ENCODE measurements around the gene STK31.
"Not testable (repeated sequence)": the region's sequence is repeated elsewhere in the genome, so short reads cannot be mapped to it uniquely, and the experiment has no call there.

Gene STK31

DNA sequence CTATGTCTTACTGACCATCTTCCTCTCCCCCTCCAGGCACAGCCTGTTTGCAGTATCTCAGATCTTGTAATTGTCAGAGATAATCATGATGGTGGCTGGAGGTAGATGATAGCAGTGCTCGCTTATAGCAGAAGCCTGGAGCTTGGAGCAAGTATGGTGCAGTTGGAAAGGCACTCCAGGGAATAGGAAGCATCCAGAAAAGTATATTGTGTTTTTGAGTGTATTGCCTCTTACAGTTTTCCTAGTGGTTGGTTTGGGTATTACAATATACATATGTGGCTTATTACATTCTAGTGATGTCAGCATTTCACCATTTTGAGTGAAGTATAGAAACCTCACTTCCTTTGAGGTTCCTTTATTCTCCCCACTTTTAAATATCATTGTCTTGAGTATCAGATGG lies 101.5 kb downstream of the STK31 start:
- no peak for DNase-seq

- not testable (repeated sequence) for DNase-seq
These were observed 118.1 kb downstream of the STK31 start for GRCh38 chr7:23828125-23828524.

DNA sequence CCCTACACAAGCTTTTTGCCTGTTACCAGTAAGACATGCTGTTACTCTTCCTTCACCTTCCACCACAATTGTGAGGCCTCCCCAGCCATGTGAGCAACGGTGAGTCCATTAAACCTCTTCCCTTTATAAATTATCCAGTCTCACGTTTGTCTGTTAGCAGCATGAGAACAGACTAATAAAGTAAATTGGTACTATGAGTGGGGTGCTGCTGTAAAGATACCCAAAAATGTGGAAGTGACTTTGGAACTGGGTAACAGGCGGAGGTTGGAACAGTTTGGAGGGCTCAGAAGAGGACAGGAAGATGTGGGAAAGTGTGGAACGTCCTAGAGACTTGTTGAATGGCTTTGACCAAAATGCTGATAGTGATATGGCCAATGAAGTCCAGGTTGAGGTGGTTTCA lies 122.7 kb downstream of the STK31 start:
- not testable (repeated sequence) for DNase-seq

DNA sequence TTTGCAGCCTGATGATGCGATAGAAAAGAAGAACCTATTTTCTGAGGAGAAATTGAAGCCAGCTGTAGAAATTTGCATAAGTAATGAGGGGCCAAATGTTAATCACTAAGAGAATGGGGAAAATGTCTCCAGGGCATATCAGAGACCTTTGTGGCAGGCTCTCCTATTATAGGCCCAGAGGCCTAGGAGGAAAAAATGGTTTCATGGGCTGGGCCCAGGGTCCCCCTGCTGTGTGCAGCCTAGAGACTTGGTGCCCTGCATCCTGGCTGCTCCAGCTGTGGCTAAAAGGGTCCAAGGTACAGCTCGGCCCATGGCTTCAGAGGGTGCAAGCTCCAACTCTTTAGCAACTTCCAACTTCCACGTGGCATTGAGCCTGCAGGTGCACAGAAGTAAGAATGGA lies 123.4 kb downstream of the STK31 start:
- DNase-seq, result no peak

DNA sequence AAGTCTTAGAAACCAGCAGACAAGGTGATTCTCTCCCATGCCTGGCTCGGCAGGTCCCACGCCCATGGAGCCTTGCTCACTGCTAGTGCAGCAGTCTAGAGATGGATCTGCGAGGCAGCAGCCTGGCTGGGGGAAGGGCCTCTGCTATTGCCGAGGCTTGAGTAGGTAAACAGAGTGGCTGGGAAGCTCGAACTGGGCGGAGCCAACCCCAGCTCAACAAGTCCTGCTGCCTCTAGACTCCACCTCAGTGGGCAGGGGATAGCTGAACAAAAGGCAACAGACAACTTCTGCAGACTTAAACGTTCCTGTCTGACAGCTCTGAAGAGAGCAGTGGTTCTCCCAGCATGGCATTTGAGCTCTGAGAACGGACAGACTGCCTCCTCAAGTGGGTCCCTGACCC lies 134.8 kb downstream of the STK31 start:
- not testable (repeated sequence) for DNase-seq

DNA sequence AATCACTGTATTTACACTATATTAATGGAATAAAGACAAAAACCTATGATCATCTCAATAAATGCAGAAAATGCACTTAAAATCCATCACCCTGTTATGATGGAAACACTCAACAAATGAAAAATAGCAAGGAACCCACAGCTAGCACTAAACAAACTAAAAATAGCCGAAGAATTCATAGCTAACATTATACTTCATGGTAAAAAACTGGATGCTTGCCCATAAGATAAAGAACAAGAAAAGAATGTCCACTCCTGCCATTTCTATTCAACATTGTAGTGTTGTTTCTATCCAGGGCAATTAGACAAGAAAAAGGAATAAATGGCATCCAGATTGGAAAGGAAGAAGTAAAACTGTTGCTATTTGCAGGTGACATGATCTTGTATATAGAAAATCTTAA lies 142.1 kb downstream of the STK31 start:
- DNase-seq, result no peak

- DNase-seq, result no peak
These were observed 143.0 kb downstream of the STK31 start for GRCh38 chr7:23852988-23853387.

GRCh38 chr7:23863209-23863787 lies 153.3 kb downstream of the STK31 start:
- no peak for DNase-seq

- no peak for DNase-seq
These were observed 155.0 kb downstream of the STK31 start for GRCh38 chr7:23864973-23865372.

DNA sequence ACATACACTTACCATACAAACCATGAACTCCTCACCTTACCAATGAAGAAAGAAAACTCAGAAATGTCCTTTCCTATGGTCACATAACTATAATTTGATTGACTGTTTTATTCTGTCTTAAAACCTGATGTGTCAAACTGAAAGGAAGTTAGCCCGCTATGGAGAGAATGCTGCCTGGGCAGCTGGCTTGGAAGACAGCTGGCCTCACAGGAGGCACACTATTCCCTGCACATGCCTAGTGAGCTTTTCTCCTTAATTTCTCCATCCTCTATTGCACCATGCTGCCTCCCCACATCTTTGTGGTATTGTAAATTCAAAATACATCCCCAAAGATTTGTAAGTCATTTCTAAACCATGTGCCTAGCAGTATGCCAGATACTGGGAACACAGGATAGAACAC lies 163.3 kb downstream of the STK31 start:
- DNase-seq, result no peak

- DNase-seq, result not testable (repeated sequence)
These were observed 166.5 kb downstream of the STK31 start for GRCh38 chr7:23876526-23876925.
